ENCODE measurements around the gene FIS1. TPM values are rescaled to one million over a fixed set of nuclear protein-coding genes. Genes with fewer than 3 reads are reported as not detected.

Gene FIS1
- total and polyA plus RNA-seq, 2 experiments from 2014 or later: 130 to 131 TPM

GRCh38 chr7:101245147-101245668 lies 327 bp upstream of the FIS1 start:
- TF ChIP-seq REST (IDR thresholded peaks at IDR 0.05; ENCODE audit: unreplicated experiment): no peak
- TF ChIP-seq CTCF (conservative IDR thresholded peaks at IDR 0.05; ENCODE audit: low read depth in 2 of 2): 0 out of 4 replicates have a peak, but pooled peaks of 1 of the 2 experiments have one; percentile 5
- peak; percentile 66 for TF ChIP-seq POLR2AphosphoS5 (IDR thresholded peaks at IDR 0.05; ENCODE audit: low read depth)
- TF ChIP-seq JUNB (IDR thresholded peaks at IDR 0.05; ENCODE audit: unreplicated experiment): no peak
- TF ChIP-seq ZNF114 (CRISPR knock-in tag; IDR thresholded peaks at IDR 0.05): 0 out of 2 replicates have a peak, but pooled peaks have one; percentile 18
- H3K27me3 ChIP-seq (ENCODE audit: insufficient read depth): no peaks in the 10 kb centered on the region
- peaks cover 10% of the 10 kb centered on the region; the same call in 1 of the 2 replicates for H4K20me1 ChIP-seq (replicated peaks; ENCODE audit: insufficient read depth)
- DNase-seq (ENCODE audit: low spot score): no peak
- H3K27ac Mint-ChIP-seq: peak overlapping the region; percentile 97
- peak overlapping the region; percentile 100 for H3K4me2 ChIP-seq
- H3K27ac ChIP-seq (ENCODE audit: low read depth): peak overlapping the region; percentile 97
- H3K9me2 ChIP-seq (ENCODE audit: insufficient read depth): no peaks in the 10 kb centered on the region
- H3K4me1 ChIP-seq (ENCODE audit: insufficient read depth): peaks cover 14% of the 10 kb centered on the region
- peaks cover 33% of the 10 kb centered on the region for H3K36me3 Mint-ChIP-seq (ENCODE audit: low read depth)
- no peaks in the 10 kb centered on the region for H3K36me3 ChIP-seq (ENCODE audit: insufficient read depth)
- ATAC-seq: no peak
- H3K4me3 Mint-ChIP-seq: peak overlapping the region; percentile 99
- H3F3A ChIP-seq (replicated peaks; ENCODE audit: low read depth): peaks cover 34% of the 10 kb centered on the region
- no peak overlapping the region for H2AFZ ChIP-seq
- H3K27me3 Mint-ChIP-seq (ENCODE audit: insufficient read depth, low read depth, poor library complexity): peaks cover 18% of the 10 kb centered on the region
- peaks cover 20% of the 10 kb centered on the region for H3K4me1 Mint-ChIP-seq
- H3K9me3 Mint-ChIP-seq: no peaks in the 10 kb centered on the region
- H3K79me2 ChIP-seq (replicated peaks; ENCODE audit: insufficient read depth): peaks cover 58% of the 10 kb centered on the region
- peak overlapping the region; percentile 100 for H3K4me3 ChIP-seq

GRCh38 chr7:101243646-101244374 lies 1.1 kb downstream of the FIS1 start:
- H4K20me1 ChIP-seq (replicated peaks; ENCODE audit: insufficient read depth): peaks cover 6% of the 10 kb centered on the region; the same call in 1 of the 2 replicates
- no peaks in the 10 kb centered on the region for H3K36me3 ChIP-seq (ENCODE audit: insufficient read depth)
- H3K4me3 ChIP-seq: peak overlapping the region; percentile 100
- Mint-ChIP-seq H3K4me1 (peaks cover 22% of the 10 kb centered on the region), H3K27ac (0 out of 2 replicates have a peak overlapping the region, but pooled peaks have one; percentile 32), H3K27me3 (ENCODE audit: insufficient read depth, low read depth, poor library complexity) (peaks cover 21% of the 10 kb centered on the region), H3K4me3 (peak overlapping the region; percentile 99), H3K36me3 (ENCODE audit: low read depth) (peaks cover 32% of the 10 kb centered on the region), H3K9me3 (no peaks in the 10 kb centered on the region)
- no peaks in the 10 kb centered on the region for H3K9me2 ChIP-seq (ENCODE audit: insufficient read depth)
- no peak for DNase-seq (ENCODE audit: low spot score)
- H3K27ac ChIP-seq (ENCODE audit: low read depth): peak overlapping the region; percentile 69; the same call in 1 of the 2 replicates
- peaks cover 20% of the 10 kb centered on the region for H3K4me1 ChIP-seq (ENCODE audit: insufficient read depth)
- no peak for ATAC-seq
- peak overlapping the region; percentile 100 for H3K4me2 ChIP-seq
- H3K79me2 ChIP-seq (replicated peaks; ENCODE audit: insufficient read depth): peaks cover 44% of the 10 kb centered on the region
- peaks cover 34% of the 10 kb centered on the region for H3F3A ChIP-seq (replicated peaks; ENCODE audit: low read depth)
- H3K27me3 ChIP-seq (ENCODE audit: insufficient read depth): no peaks in the 10 kb centered on the region
- H2AFZ ChIP-seq: no peak overlapping the region
- TF ChIP-seq JUNB (IDR thresholded peaks at IDR 0.05; ENCODE audit: unreplicated experiment): no peak
- peak in 1 of 2 experiments; percentile 80; a peak in 1 of 4 replicates for TF ChIP-seq CTCF (conservative IDR thresholded peaks at IDR 0.05; ENCODE audit: low read depth in 2 of 2)
- no peak for TF ChIP-seq ZNF331 (CRISPR knock-in tag; IDR thresholded peaks at IDR 0.05; ENCODE audit: low read depth)
- no peak for TF ChIP-seq POLR2AphosphoS5 (IDR thresholded peaks at IDR 0.05; ENCODE audit: low read depth)
- TF ChIP-seq ETS1 (IDR thresholded peaks at IDR 0.05): no peak
